ENCODE results near the gene HSDL1.

Gene HSDL1

DNA sequence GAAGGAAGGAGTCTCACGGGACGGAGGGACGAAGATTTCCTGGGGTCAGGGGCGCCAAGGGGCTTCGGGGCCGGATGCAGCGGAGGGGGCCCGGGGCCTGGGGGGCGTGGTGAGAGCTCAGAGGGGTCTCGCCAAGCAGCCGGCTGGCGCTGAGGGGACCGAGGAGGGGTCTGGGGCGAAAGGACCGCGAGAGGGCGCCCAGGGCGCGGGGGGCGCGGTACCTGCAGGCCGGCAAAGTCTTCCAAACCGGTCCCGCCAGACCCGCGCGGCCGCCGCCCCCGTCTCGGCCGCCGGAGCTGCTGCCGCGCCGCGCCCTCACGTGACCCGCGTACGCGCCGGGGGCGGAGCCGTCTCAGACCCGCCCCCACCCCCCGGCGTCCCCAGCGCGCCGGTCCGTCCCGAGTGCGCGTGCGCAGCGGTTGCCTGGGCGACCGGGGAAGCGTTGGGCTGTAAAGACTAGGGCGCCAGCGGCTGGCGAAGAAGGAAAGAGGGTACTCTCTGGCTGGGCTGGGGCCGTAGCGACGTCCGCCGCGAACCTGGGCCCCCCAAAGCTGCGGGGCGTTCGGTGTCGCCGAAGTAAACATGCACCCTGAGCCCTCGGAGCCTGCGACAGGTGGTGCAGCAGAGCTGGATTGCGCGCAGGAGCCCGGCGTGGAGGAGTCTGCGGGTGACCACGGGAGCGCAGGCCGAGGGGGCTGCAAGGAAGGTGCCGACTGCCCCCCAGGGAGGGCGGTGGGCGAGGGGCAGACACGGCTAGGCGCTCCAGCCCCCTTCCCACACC lies at the start of gene HSDL1, which contains the start of gene DNAAF1:
HSDL1 (minus strand) TSS at position 319 of the 781 bp plus-strand sequence. CDS start 13,856 bp downstream, outside the sequence.
DNAAF1 (plus strand) TSS at position 450 of the 781 bp plus-strand sequence; CDS start at position 583, 133 bp downstream.
- Histone ChIP-seq H3K9ac (ENCODE audit: low read depth, low read length) (peak within 1 kb of the TSS; percentile 83; the same call in 1 of the 2 replicates), H3K4me1 (ENCODE audit: insufficient read depth, low read length) (no peaks in the 10 kb centered on the region), H3K27me3 (ENCODE audit: insufficient read depth, low read length) (peaks cover 16% of the 10 kb centered on the region), H3K9me3 (ENCODE audit: insufficient read depth, low read depth, low read length) (no peaks in the 10 kb centered on the region), H3K36me3 (ENCODE audit: insufficient read depth, low read depth, low read length) (no peaks in the 10 kb centered on the region), H3K4me3 (ENCODE audit: low read length) (peak within 1 kb of the TSS; percentile 99), H3K27ac (ENCODE audit: low read length) (peak within 1 kb of the TSS; percentile 76)

DNA sequence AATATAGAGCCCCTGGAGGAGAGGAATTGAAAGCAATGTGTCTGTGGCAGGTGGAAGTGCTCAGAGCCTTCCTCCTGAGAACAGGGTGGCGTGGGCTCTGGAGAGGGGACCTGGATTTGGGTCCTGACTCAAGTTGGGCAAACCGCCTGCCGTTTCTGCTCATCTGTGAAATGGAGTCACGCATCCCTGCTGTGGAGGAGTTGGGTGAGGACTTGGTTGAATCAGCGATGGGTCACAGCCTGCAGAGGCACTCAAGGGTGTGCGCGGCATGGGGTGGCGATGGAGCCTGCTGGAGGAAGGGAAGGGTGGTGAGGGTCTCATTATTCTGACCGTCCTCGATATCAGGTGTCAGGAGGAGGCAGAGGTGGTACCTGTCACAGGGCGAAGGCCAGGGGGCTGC lies 49.0 kb upstream of the HSDL1 start:
- H3K9ac ChIP-seq (ENCODE audit: low read depth, low read length), result no peak overlapping the region
- H3K27ac ChIP-seq (ENCODE audit: low read length), result no peak overlapping the region
- no peak overlapping the region for H3K4me3 ChIP-seq (ENCODE audit: low read length)
- no peaks in the 10 kb centered on the region for H3K9me3 ChIP-seq (ENCODE audit: insufficient read depth, low read depth, low read length)
- H3K4me1 ChIP-seq (ENCODE audit: insufficient read depth, low read length), result no peaks in the 10 kb centered on the region; the same call in 1 of the 2 replicates
- H3K27me3 ChIP-seq (ENCODE audit: insufficient read depth, low read length), result no peaks in the 10 kb centered on the region
- no peaks in the 10 kb centered on the region for H3K36me3 ChIP-seq (ENCODE audit: insufficient read depth, low read depth, low read length)

- Histone ChIP-seq H3K27me3 (ENCODE audit: insufficient read depth, low read length) (no peaks in the 10 kb centered on the region), H3K4me1 (ENCODE audit: insufficient read depth, low read length) (no peaks in the 10 kb centered on the region), H3K4me3 (ENCODE audit: low read length) (no peak overlapping the region), H3K27ac (ENCODE audit: low read length) (no peak overlapping the region), H3K9me3 (ENCODE audit: insufficient read depth, low read depth, low read length) (no peaks in the 10 kb centered on the region), H3K36me3 (ENCODE audit: insufficient read depth, low read depth, low read length) (no peaks in the 10 kb centered on the region), H3K9ac (ENCODE audit: low read depth, low read length) (no peak overlapping the region)
Observed at GRCh38 chr16:84193480-84193879, 48.5 kb upstream of the HSDL1 start.

- Histone ChIP-seq H3K27me3 (ENCODE audit: insufficient read depth, low read length) (no peaks in the 10 kb centered on the region), H3K4me1 (ENCODE audit: insufficient read depth, low read length) (no peaks in the 10 kb centered on the region), H3K27ac (ENCODE audit: low read length) (no peak overlapping the region), H3K9me3 (ENCODE audit: insufficient read depth, low read depth, low read length) (no peaks in the 10 kb centered on the region), H3K9ac (ENCODE audit: low read depth, low read length) (no peak overlapping the region), H3K4me3 (ENCODE audit: low read length) (no peak overlapping the region), H3K36me3 (ENCODE audit: insufficient read depth, low read depth, low read length) (no peaks in the 10 kb centered on the region)
Observed at GRCh38 chr16:84191466-84191865, 46.5 kb upstream of the HSDL1 start.

DNA sequence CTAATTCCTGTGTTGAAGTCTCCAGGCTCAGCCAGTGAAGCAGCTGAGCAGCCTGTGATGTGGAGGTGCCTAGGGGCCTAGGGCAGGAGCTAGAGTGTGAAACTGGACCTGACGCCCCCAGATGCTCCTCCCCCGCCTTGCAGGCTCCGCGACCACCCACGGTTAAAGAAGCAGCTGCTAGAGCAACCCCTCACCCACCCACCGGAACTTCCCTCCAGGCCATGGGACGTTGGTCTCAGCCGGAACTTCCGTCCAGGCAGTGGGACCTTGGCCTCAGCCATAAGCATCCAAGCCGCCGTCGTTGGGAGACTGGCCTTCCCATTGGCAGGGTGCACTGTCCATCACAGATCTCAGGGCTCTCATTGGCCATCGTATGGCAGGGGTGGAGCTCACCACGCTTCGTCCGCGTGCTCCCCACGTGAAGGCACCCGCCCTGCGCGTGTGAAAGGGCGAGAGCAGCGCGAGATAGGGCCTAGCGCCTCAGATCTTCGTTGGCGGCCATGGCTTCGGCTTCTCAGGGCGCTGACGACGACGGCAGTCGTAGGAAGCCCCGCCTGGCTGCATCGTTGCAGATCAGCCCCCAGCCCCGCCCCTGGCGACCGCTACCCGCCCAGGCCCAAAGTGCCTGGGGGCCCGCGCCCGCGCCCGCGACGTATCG lies 45.9 kb upstream of the HSDL1 start, which contains the start of gene ADAD2:
ADAD2 (plus strand) TSS at position 427 of the 658 bp plus-strand sequence; CDS start at position 501, 74 bp downstream.
- Histone ChIP-seq H3K27me3 (ENCODE audit: insufficient read depth, low read length) (no peaks in the 10 kb centered on the region), H3K27ac (ENCODE audit: low read length) (no peak within 1 kb of the TSS), H3K36me3 (ENCODE audit: insufficient read depth, low read depth, low read length) (no peaks in the 10 kb centered on the region), H3K4me1 (ENCODE audit: insufficient read depth, low read length) (no peaks in the 10 kb centered on the region), H3K9me3 (ENCODE audit: insufficient read depth, low read depth, low read length) (no peaks in the 10 kb centered on the region), H3K4me3 (ENCODE audit: low read length) (no peak within 1 kb of the TSS), H3K9ac (ENCODE audit: low read depth, low read length) (no peak within 1 kb of the TSS)

- Histone ChIP-seq H3K4me1 (ENCODE audit: insufficient read depth, low read length) (no peaks in the 10 kb centered on the region), H3K4me3 (ENCODE audit: low read length) (peak within 1 kb of the TSS; percentile 95), H3K27me3 (ENCODE audit: insufficient read depth, low read length) (no peaks in the 10 kb centered on the region), H3K36me3 (ENCODE audit: insufficient read depth, low read depth, low read length) (peaks cover 30% of the 10 kb centered on the region), H3K9ac (ENCODE audit: low read depth, low read length) (peak within 1 kb of the TSS; percentile 94), H3K9me3 (ENCODE audit: insufficient read depth, low read depth, low read length) (no peaks in the 10 kb centered on the region), H3K27ac (ENCODE audit: low read length) (peak within 1 kb of the TSS; percentile 42)
Observed at GRCh38 chr16:84186685-84187437, 41.9 kb upstream of the HSDL1 start, which contains the start of gene TAF1C. Gene TAF1C (minus strand): TSS chr16:84187057. CDS start chr16:84184988, 2,069 bp downstream.

GRCh38 chr16:84184775-84185174 lies 39.8 kb upstream of the HSDL1 start:
- no peaks in the 10 kb centered on the region for H3K4me1 ChIP-seq (ENCODE audit: insufficient read depth, low read length)
- no peak overlapping the region for H3K9ac ChIP-seq (ENCODE audit: low read depth, low read length)
- H3K27ac ChIP-seq (ENCODE audit: low read length), result no peak overlapping the region
- H3K36me3 ChIP-seq (ENCODE audit: insufficient read depth, low read depth, low read length), result peaks cover 48% of the 10 kb centered on the region
- H3K27me3 ChIP-seq (ENCODE audit: insufficient read depth, low read length), result no peaks in the 10 kb centered on the region
- H3K4me3 ChIP-seq (ENCODE audit: low read length), result no peak overlapping the region
- H3K9me3 ChIP-seq (ENCODE audit: insufficient read depth, low read depth, low read length), result no peaks in the 10 kb centered on the region

DNA sequence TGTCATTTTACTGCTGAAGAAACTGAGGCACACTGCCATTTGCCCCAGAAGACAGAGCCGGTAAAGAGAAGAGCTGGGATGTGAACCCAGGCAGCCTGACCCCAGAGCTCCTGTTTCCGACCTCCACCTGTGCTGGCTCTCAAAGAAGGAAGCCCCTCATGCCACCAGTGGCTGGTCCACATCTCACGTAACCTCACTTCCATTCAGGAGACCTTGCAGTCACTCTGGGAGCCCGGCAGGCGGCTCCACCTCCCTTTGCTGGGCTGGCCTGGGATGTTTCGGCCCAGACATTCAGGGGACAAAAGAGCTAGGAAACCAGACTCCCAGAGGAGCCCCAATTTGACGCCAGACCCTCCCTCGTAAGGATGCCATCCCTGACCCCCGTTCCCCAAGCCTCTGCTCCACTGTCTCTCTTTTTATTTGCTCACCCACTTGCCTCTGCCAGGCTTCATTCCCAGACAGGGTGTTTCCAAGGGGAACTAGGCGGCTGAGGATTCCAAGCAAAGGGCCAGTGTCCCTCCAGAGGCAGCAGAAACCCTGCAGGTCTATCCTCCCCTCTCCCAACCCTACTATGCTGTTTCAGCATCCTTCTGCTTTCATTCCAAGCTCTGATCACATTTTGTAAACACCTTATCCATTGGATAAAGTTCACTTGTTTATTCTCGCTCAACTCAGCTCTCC lies 39.1 kb upstream of the HSDL1 start:
- Histone ChIP-seq H3K27me3 (ENCODE audit: insufficient read depth, low read length) (no peaks in the 10 kb centered on the region), H3K36me3 (ENCODE audit: insufficient read depth, low read depth, low read length) (peaks cover 54% of the 10 kb centered on the region), H3K4me3 (ENCODE audit: low read length) (no peak overlapping the region), H3K27ac (ENCODE audit: low read length) (no peak overlapping the region), H3K9ac (ENCODE audit: low read depth, low read length) (no peak overlapping the region), H3K4me1 (ENCODE audit: insufficient read depth, low read length) (no peaks in the 10 kb centered on the region), H3K9me3 (ENCODE audit: insufficient read depth, low read depth, low read length) (no peaks in the 10 kb centered on the region)

DNA sequence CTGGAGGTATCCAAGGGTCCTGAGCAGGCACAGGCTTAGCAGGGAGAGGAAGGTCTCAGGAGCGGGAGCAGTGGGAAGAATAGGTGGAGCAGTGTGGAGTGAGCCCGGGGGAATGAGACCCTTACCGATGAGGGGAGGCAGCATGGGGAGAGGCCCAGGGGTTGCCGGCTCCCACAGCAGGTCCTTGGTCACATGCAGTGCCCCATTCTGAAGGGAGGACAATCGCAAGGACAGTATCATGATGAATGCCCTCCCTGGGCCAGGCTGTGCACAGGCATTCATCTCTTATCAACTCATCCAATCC lies 38.5 kb upstream of the HSDL1 start:
- Histone ChIP-seq H3K36me3 (ENCODE audit: insufficient read depth, low read depth, low read length) (peaks cover 60% of the 10 kb centered on the region), H3K4me1 (ENCODE audit: insufficient read depth, low read length) (no peaks in the 10 kb centered on the region), H3K27me3 (ENCODE audit: insufficient read depth, low read length) (no peaks in the 10 kb centered on the region), H3K9me3 (ENCODE audit: insufficient read depth, low read depth, low read length) (no peaks in the 10 kb centered on the region), H3K27ac (ENCODE audit: low read length) (no peak overlapping the region), H3K9ac (ENCODE audit: low read depth, low read length) (no peak overlapping the region), H3K4me3 (ENCODE audit: low read length) (no peak overlapping the region)

DNA sequence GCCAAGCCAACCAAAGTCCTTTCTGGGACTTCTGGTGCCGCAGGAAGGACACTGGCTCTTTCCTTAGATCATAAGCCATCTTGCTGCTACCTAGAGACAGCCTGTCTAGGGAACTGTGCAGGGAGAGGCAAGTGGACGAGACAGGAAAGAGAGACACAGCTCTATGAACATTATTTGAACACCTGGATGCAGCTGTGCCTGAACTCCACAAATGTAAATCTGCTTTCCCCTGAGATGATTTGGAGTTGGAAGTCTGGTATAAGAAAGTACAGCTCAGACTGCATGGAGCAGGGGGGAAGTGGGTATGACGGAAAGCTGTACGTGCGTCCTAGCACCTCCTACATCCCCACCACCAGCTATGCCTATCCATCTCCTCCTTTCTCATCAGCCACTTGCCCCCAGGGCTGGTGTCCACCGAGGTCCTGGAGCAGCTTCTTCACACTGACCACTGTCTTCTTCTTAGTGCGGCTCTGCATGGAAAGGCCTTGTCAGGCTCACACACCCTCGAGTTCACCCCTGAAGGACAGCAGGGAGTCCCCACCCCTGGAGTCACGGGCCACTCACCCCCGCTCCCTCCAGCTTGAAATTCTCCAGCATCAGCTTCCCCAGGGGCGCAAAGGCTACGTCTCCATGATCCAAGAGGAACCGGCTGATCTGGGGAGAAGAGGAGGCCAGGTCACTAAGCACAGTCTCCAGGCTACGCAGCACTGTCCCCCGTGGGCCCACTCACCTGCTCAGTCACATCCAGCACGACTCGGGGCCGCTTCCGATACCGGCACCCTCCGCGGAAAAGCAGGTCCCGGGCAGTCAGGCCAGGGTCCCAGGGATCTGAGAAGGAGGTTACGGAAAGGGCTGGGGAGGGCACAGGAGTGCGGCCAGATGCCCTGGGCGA lies 37.9 kb upstream of the HSDL1 start:
- no peaks in the 10 kb centered on the region for H3K4me1 ChIP-seq (ENCODE audit: insufficient read depth, low read length)
- no peaks in the 10 kb centered on the region for H3K9me3 ChIP-seq (ENCODE audit: insufficient read depth, low read depth, low read length)
- H3K4me3 ChIP-seq (ENCODE audit: low read length), result no peak overlapping the region
- H3K27me3 ChIP-seq (ENCODE audit: insufficient read depth, low read length), result no peaks in the 10 kb centered on the region
- H3K9ac ChIP-seq (ENCODE audit: low read depth, low read length), result no peak overlapping the region
- H3K27ac ChIP-seq (ENCODE audit: low read length), result no peak overlapping the region
- H3K36me3 ChIP-seq (ENCODE audit: insufficient read depth, low read depth, low read length), result peaks cover 66% of the 10 kb centered on the region

Data from iPS-20b (cell line).